AG04450 (cell line): ENCODE measurements around the gene CYP27C1. TPM values are rescaled to one million over a fixed set of nuclear protein-coding genes. Genes with fewer than 3 reads are reported as not detected.
"Not testable (repeated sequence)": the region's sequence is repeated elsewhere in the genome, so short reads cannot be mapped to it uniquely, and the experiment has no call there.

ENCODE experiments used
- CTCF ChIA-PET: fragments of 300-600, 350-600 bp; formaldehyde crosslinking; extraction: SDS; loops from one replicate; lab custom pipeline; 2022; ENCODE audit warnings: antibody characterized with exemption, inconsistent platforms; lab: Charles Lee
- POLR2A ChIA-PET: fragments of 350-600 bp; formaldehyde crosslinking; extraction: SDS; loops from one replicate; lab custom pipeline; 2021; ENCODE audit warnings: antibody characterized with exemption, inconsistent platforms; lab: Yijun Ruan, JAX
- DNase-seq: peaks from one replicate; pipeline ENCODE4 v3.0.0-alpha.2; 2011; ENCODE audit warnings: low read depth, low spot score
- H3K27ac ChIP-seq: one replicate; pipeline ENCODE4 v1.5.1; 2012; ENCODE audit warnings: low read depth, low read length, control low read depth
- H3K27me3 ChIP-seq: one replicate; pipeline ENCODE4 v1.6.0; 2012; ENCODE audit warnings: low read length; ENCODE audit not compliant: control insufficient read depth, insufficient read depth
- H3K4me3 ChIP-seq: 2 replicates; pipeline ENCODE4 v1.5.1; 2011; ENCODE audit warnings: mild to moderate bottlenecking, low read depth, low read length, control low read depth
- H3K9me3 ChIP-seq: 2 replicates; pipeline ENCODE4 v1.5.1; 2012; ENCODE audit warnings: low read length; ENCODE audit not compliant: control insufficient read depth, insufficient read depth
- polyA plus RNA-seq: library from polyadenylated mRNA; depleted of rRNA; stranded (reverse); fragments of >200 nt; gene quantifications from 2 replicates; pipeline ENCODE4 v1.2.3, GENCODE V29; 2011
- TF ChIP-seq, protein P1 (sequence below): IDR thresholded peaks from 2 replicates; pipeline ENCODE4 v1.5.1; 2011; ENCODE audit warnings: low read depth, low read length, control low read depth, inconsistent platforms

The CYP27C1 gene
- polyA plus RNA-seq, 1 experiment = not detected

DNA sequence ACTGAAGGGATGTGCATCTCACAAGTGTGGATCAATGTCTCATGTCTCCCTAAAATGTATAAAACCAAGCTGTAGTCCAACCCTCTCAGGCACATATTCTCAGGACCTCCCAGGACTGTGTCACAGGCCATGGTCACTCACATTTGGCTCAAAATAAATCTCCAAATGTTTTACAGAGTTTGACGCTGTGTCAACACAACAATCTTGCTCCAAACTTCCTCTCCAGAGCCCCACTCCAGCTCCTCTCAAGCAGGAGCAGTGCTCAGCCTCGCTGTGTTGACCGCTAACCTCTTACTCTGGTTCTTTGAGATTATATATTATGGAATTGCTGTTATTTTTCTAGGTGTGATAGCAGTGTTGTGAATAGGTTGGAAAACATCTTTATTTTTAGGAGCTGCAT is 56.2 kb downstream of the CYP27C1 start:
- CTCF ChIA-PET = no interaction called here
- Histone ChIP-seq H3K27ac (no peak overlapping the region), H3K4me3 (no peak overlapping the region), H3K27me3 (no peaks in the 10 kb centered on the region), H3K9me3 (no peaks in the 10 kb centered on the region)
- TF ChIP-seq, protein P1, sequence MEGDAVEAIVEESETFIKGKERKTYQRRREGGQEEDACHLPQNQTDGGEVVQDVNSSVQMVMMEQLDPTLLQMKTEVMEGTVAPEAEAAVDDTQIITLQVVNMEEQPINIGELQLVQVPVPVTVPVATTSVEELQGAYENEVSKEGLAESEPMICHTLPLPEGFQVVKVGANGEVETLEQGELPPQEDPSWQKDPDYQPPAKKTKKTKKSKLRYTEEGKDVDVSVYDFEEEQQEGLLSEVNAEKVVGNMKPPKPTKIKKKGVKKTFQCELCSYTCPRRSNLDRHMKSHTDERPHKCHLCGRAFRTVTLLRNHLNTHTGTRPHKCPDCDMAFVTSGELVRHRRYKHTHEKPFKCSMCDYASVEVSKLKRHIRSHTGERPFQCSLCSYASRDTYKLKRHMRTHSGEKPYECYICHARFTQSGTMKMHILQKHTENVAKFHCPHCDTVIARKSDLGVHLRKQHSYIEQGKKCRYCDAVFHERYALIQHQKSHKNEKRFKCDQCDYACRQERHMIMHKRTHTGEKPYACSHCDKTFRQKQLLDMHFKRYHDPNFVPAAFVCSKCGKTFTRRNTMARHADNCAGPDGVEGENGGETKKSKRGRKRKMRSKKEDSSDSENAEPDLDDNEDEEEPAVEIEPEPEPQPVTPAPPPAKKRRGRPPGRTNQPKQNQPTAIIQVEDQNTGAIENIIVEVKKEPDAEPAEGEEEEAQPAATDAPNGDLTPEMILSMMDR = no peak
- DNase-seq = no peak
- POLR2A ChIA-PET = no interaction called here

DNA sequence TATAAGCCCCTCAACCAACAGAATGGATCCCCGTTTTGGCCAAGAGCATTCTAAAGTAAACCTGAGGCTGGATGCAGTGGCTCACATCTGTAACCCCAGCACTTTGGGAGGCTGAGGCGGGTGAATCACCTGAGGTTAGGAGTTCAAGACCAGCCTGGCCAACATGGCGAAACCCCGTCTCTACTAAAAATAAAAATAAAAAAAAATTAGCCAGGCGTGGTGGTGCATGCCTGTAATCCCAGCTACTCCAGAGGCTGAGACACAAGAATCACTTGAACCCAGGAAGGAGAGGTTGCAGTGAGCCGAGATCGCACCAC is 57.1 kb downstream of the CYP27C1 start:
- POLR2A ChIA-PET, CTCF ChIA-PET: not testable (repeated sequence)

DNA sequence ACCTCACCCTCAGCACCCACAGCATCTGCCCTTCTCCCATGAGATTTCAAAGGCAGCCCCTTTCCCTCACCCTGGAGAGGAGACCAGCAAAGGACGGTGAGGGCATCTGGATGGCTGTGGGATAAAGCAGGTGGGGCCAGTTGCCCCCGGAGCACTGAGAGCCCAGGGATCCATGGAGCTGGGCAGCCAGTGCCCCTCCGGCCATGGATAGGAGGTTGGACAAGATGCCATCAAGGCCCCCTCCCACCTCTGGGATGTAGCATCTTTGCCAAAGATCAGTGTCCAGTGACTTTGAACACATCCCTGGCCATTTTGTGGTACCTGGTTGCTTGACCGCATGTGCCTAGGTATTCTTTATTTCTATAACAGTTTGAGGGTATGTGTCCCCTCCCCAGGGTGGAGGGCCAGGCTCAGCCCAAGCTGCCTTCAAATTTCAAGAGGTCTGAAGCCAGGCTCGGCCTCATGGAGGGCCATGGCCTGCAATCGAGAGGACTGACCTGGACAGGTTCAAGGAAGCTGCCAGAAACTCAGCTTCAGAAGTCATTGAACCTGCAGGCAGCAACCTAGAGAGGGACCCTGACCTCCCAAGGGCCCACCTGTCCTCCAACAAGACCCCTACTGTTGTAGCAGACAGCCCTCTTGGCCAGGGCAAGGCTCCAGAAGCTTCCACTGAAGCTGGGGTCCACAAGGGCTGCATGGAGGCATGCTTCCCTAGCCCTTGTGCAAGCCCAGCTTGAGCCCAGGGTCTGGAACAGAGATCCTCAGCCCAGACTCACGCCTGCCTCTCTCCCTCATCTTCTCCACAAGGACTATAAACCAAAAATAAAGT is 57.6 kb downstream of the CYP27C1 start:
- H3K9me3 ChIP-seq = no peaks in the 10 kb centered on the region
- TF ChIP-seq, protein P1 = no peak
- ChIA-PET CTCF (interaction anchor here (1.0 kb wide), 1 partner anchor 95 kb away, joined by 4 read pairs; no protein-coding TSS in a partner anchor), POLR2A (no interaction called here)
- H3K27me3 ChIP-seq = no peaks in the 10 kb centered on the region
- no peak for DNase-seq
- no peak overlapping the region for H3K27ac ChIP-seq
- H3K4me3 ChIP-seq = no peak overlapping the region

More for the DNA sequence above, 57.1 kb downstream of the CYP27C1 start:
- not testable (repeated sequence) for H3K27ac ChIP-seq, H3K4me3 ChIP-seq, DNase-seq, H3K9me3 ChIP-seq, H3K27me3 ChIP-seq

DNA sequence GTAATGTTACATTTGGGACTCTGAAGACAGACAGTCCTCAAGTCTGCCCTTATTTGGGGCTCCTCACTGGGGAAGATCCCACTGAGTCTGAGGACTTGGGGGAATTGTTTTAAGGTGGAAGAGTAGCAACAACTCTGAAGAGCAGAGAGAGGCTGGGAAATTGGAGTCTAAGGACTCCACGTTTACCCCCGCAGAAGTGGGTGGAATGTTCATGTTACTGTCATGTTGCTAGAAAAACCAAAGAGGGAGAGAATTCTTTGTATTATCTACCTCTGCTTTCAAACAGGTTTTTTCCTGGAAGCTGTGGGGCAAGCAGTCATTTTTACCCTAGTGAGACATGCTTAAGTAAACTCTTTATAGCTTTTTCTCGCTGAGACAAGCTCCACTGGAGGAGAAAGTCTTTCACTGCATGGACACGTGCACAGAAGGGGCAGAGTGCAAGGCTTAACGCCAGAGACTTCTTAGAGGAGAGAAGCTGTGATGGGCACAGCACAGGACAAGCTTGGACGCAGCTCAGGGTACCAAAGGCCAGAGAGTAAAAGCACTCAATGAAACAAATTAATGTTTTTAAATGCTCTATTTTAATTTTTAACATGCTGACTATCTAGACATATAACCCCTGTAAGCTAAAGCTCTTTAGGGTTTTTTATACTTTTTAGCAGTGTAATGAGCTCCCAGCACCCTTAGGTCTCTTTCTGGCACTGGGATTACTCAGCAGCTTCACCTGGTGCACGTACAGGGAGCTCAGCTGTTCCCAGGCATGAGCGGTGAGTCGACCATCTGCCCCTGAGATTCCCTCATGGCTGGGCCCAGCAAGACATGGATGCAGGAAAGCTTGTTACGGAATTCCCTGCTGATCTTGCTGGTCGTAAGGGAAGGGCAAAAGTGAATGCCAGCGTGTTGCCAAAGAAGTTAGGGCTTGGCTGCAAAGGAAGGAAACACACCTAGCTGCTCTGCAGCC is 58.6 kb downstream of the CYP27C1 start:
- TF ChIP-seq, protein P1 = no peak
- ChIA-PET POLR2A (no interaction called here), CTCF (interaction anchor here (1.0 kb wide), 1 partner anchor 94 kb away, joined by 4 read pairs; no protein-coding TSS in a partner anchor)
- Histone ChIP-seq H3K27ac (no peak overlapping the region), H3K4me3 (no peak overlapping the region), H3K27me3 (no peaks in the 10 kb centered on the region), H3K9me3 (no peaks in the 10 kb centered on the region)
- DNase-seq = no peak

DNA sequence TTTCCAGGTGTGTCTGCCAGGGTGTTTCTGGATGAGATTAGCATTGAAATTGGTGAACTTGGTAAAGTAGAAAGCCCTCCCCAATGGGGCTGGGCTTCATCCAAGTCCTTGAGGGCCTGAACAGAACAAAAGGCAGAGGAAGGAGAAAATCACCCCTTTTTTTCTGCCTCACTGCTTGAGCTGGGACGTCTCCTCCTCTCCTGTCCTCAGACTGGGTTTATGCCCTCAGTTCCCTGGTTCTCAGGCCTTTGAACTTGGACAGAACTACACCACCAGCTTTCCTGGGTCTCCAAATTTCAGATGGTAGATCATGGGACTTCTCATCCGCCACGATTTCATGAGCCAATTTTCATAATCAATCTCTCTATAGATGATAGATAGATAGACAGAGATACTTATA is 59.4 kb downstream of the CYP27C1 start:
- TF ChIP-seq, protein P1 = no peak
- POLR2A ChIA-PET = no interaction called here
- DNase-seq = no peak
- H3K27ac ChIP-seq = no peak overlapping the region
- no peak overlapping the region for H3K4me3 ChIP-seq
- H3K27me3 ChIP-seq = no peaks in the 10 kb centered on the region
- no peaks in the 10 kb centered on the region for H3K9me3 ChIP-seq
- CTCF ChIA-PET = no interaction called here
